Astrocyte of the hippocampus (primary cell): Measurements from ENCODE around the gene CBY2.
A peak's percentile ranks its signal among the peaks of the same experiment; 100 is the strongest.
"Not testable (repeated sequence)": the region's sequence is repeated elsewhere in the genome, so short reads cannot be mapped to it uniquely, and the experiment has no call there.

ENCODE experiments used
- DNase-seq: peaks from one replicate; pipeline ENCODE4 v3.0.0; 2011; ENCODE audit warnings: low read depth, low spot score

CBY2 gene

GRCh38 chr13:45742985-45743384 lies 40.9 kb downstream of the CBY2 start:
- no peak for DNase-seq

GRCh38 chr13:45744979-45745378 lies 42.9 kb downstream of the CBY2 start:
- no peak for DNase-seq

GRCh38 chr13:45747071-45747470 lies 45.0 kb downstream of the CBY2 start:
- DNase-seq, result no peak

GRCh38 chr13:45748941-45749759 lies 47.0 kb downstream of the CBY2 start:
- peak; percentile 19 for DNase-seq

GRCh38 chr13:45750566-45750965 lies 48.4 kb downstream of the CBY2 start:
- no peak for DNase-seq

GRCh38 chr13:45751885-45752284 lies 49.8 kb downstream of the CBY2 start:
- DNase-seq, result no peak

- DNase-seq, result no peak
These were observed 50.4 kb downstream of the CBY2 start for GRCh38 chr13:45752510-45752909.

- not testable (repeated sequence) for DNase-seq
These were observed 54.4 kb downstream of the CBY2 start for GRCh38 chr13:45756498-45756897.

- DNase-seq, result not testable (repeated sequence)
These were observed 55.5 kb downstream of the CBY2 start for GRCh38 chr13:45757589-45757988.

- DNase-seq, result no peak
These were observed 61.3 kb downstream of the CBY2 start for GRCh38 chr13:45763419-45763818.
